Measurements from ENCODE around the gene GRPEL1. TPM values are rescaled to one million over a fixed set of nuclear protein-coding genes. Genes with fewer than 3 reads are reported as not detected.

Gene GRPEL1
- total RNA-seq, 1 donor from 2014 or later = 24.1 TPM

DNA sequence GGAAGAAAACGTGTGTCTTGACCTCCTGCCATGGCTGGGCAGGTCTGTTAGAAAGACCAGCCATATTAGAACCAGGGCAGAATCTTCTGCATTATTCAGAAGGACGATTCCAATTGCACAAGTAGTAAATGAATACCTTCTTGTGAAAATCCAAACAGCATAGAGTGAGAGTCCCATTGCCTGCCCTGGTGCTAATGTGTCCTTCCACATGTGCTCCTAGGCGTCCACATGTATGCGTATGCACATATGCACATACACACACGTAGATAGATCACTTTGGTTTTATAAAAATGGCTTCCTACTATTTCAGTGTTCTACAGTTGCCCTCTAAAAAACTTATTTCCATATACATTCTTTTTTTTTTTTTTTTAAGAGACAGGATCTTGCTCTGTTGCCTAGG, 10.2 kb upstream of the GRPEL1 start:
- no peak for DNase-seq (ENCODE audit: low spot score)
- no peak overlapping the region for H3K27ac Mint-ChIP-seq (ENCODE audit: unreplicated experiment)
- peaks cover 7% of the 10 kb centered on the region for H3K27me3 Mint-ChIP-seq (ENCODE audit: low read depth)
- H3K4me1 Mint-ChIP-seq (ENCODE audit: low read depth) = peaks cover 7% of the 10 kb centered on the region
- peaks cover 14% of the 10 kb centered on the region for H3K9me3 Mint-ChIP-seq (ENCODE audit: low read depth)
- H3K4me3 Mint-ChIP-seq (ENCODE audit: unreplicated experiment) = no peak overlapping the region
- TF ChIP-seq, protein P1, sequence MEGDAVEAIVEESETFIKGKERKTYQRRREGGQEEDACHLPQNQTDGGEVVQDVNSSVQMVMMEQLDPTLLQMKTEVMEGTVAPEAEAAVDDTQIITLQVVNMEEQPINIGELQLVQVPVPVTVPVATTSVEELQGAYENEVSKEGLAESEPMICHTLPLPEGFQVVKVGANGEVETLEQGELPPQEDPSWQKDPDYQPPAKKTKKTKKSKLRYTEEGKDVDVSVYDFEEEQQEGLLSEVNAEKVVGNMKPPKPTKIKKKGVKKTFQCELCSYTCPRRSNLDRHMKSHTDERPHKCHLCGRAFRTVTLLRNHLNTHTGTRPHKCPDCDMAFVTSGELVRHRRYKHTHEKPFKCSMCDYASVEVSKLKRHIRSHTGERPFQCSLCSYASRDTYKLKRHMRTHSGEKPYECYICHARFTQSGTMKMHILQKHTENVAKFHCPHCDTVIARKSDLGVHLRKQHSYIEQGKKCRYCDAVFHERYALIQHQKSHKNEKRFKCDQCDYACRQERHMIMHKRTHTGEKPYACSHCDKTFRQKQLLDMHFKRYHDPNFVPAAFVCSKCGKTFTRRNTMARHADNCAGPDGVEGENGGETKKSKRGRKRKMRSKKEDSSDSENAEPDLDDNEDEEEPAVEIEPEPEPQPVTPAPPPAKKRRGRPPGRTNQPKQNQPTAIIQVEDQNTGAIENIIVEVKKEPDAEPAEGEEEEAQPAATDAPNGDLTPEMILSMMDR (IDR thresholded peaks at IDR 0.05) = no peak
- H3K36me3 Mint-ChIP-seq (ENCODE audit: low read depth) = peaks cover 8% of the 10 kb centered on the region

DNA sequence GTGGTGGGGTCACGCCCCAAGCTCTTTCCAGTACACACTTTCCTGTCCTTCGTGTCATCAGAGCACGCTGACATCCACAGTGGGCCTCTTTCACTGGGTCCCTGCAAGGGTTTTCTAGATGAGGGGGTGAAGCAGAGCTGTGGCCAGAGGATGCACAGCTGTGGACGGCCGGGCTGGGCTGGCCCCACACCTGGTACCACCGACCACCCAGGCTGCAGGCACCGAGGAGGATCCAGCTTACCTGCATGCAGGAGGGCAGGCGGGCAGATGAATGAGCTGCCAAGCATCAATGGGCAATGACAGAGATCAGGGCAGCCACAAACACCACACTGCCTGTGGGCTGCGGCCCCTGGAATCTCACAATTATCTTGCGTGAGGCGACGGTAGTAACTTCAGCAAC, 9.5 kb upstream of the GRPEL1 start:
- Mint-ChIP-seq H3K27ac (ENCODE audit: unreplicated experiment) (no peak overlapping the region), H3K27me3 (ENCODE audit: low read depth) (peaks cover 7% of the 10 kb centered on the region), H3K9me3 (ENCODE audit: low read depth) (peaks cover 14% of the 10 kb centered on the region), H3K4me3 (ENCODE audit: unreplicated experiment) (no peak overlapping the region), H3K4me1 (ENCODE audit: low read depth) (peaks cover 7% of the 10 kb centered on the region), H3K36me3 (ENCODE audit: low read depth) (peaks cover 8% of the 10 kb centered on the region)
- TF ChIP-seq, protein P1 (IDR thresholded peaks at IDR 0.05) = no peak
- no peak for DNase-seq (ENCODE audit: low spot score)

DNA sequence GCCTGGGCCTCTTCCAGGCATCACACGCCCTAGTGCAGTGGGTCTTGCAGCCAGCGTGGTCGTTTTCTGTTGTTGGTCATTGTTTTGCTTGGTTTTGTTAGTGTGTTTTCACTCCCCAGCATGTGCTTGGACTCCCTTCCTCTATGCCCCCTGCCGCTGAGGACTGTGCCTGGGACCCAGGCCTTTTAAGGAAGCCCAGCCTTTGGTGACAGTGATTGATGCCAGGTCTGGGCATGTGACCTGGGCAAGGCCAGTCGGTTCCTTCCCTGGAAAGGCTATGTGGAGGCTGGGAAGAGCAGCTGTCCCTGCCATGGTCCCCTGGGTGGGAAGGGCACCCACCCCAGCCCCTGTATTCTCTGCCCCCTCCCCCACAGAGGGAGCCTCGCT, 8.8 kb upstream of the GRPEL1 start:
- Mint-ChIP-seq H3K36me3 (ENCODE audit: low read depth) (peaks cover 8% of the 10 kb centered on the region), H3K27ac (ENCODE audit: unreplicated experiment) (no peak overlapping the region)

DNA sequence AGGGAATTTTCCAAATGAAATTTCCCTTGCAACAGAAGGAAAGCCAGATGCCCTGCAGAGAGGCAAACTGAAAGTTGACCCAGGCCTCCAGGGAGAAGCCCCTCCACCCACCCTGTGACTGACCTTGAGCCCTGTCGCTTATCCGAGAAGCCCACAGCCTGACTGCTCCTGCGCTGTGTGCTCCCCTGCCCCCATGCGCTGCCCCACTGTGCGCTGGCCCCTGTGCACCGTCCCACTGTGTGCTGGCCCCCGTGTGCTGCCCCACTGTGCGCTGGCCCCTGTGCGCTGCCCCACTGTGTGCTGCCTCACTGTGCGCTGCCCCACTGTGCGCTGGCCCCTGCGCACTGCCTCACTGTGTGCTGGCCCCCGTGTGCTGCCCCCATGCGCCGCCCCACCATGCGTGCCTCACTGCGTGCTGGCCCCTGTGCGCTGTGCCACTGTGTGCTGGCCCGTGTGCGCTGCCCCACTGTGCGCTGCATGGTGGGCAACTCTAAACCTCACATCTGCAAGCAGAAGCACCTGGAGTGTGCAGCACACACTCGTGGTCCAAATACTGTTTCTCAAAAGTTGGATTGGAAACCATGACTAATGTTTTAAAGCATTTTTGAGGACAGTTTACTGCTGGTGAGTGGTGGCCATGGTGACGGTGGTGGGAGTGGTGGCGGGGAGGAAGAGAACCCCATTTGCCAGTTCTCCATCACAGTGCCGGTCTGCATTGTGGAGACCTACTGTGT, 8.3 kb upstream of the GRPEL1 start:
- DNase-seq (ENCODE audit: low spot score) = no peak
- no peak overlapping the region for H3K4me3 Mint-ChIP-seq (ENCODE audit: unreplicated experiment)
- peaks cover 3% of the 10 kb centered on the region for H3K27me3 Mint-ChIP-seq (ENCODE audit: low read depth)
- no peak overlapping the region for H3K27ac Mint-ChIP-seq (ENCODE audit: unreplicated experiment)
- peaks cover 14% of the 10 kb centered on the region for H3K9me3 Mint-ChIP-seq (ENCODE audit: low read depth)
- TF ChIP-seq, protein P1 (IDR thresholded peaks at IDR 0.05) = no peak
- peaks cover 4% of the 10 kb centered on the region for H3K4me1 Mint-ChIP-seq (ENCODE audit: low read depth)
- peaks cover 7% of the 10 kb centered on the region for H3K36me3 Mint-ChIP-seq (ENCODE audit: low read depth)

More for the DNA sequence above, 8.8 kb upstream of the GRPEL1 start:
- Mint-ChIP-seq H3K4me1 (ENCODE audit: low read depth) (peaks cover 4% of the 10 kb centered on the region), H3K4me3 (ENCODE audit: unreplicated experiment) (no peak overlapping the region), H3K27me3 (ENCODE audit: low read depth) (peaks cover 5% of the 10 kb centered on the region), H3K9me3 (ENCODE audit: low read depth) (peaks cover 14% of the 10 kb centered on the region)
- TF ChIP-seq, protein P1 (IDR thresholded peaks at IDR 0.05) = no peak
- DNase-seq (ENCODE audit: low spot score) = no peak

DNA sequence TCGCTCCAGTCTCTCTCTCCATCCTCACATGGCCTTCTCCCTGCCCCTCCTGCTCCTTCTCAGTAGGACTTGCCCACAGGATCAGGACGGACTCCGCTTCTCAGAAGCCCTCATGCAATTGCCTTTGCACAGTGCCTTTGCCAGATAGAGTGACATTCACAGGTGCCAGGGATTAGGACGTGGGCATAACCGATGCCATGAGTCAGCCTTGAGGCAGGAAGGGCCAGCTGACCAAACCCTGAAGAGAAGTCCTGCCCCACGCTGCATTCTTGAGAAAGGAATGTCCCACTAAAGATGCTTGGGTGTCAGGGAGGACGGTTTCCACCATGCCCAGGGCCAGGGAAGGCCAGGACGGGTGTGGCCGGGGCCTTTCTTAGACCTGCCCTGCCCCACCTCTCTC, 6.6 kb upstream of the GRPEL1 start:
- Mint-ChIP-seq H3K4me3 (ENCODE audit: unreplicated experiment) (no peak overlapping the region), H3K27ac (ENCODE audit: unreplicated experiment) (peak overlapping the region; percentile 19), H3K9me3 (ENCODE audit: low read depth) (peaks cover 1% of the 10 kb centered on the region), H3K27me3 (ENCODE audit: low read depth) (peaks cover 2% of the 10 kb centered on the region), H3K4me1 (ENCODE audit: low read depth) (peaks cover 10% of the 10 kb centered on the region), H3K36me3 (ENCODE audit: low read depth) (no peaks in the 10 kb centered on the region)
- TF ChIP-seq, protein P1 (IDR thresholded peaks at IDR 0.05) = no peak
- DNase-seq (ENCODE audit: low spot score) = no peak
